ENCODE measurements around the gene NUAK2.
A peak's percentile ranks its signal among the peaks of the same experiment; 100 is the strongest.

Gene NUAK2

GRCh38 chr1:205337481-205337880 is 15.9 kb upstream of the NUAK2 start:
- H3K9me3 ChIP-seq (ENCODE audit: severe bottlenecking), result no peaks in the 10 kb centered on the region
- no peak overlapping the region for H3K27ac ChIP-seq (ENCODE audit: poor library complexity, severe bottlenecking)
- H3K4me1 ChIP-seq (ENCODE audit: insufficient read depth, poor library complexity, severe bottlenecking), result peaks cover 4% of the 10 kb centered on the region
- no peak overlapping the region for H3K4me3 ChIP-seq (ENCODE audit: severe bottlenecking)
- ATAC-seq (ENCODE audit: low read depth) (no peak), DNase-seq (ENCODE audit: low spot score) (no peak)
- no peaks in the 10 kb centered on the region for H3K27me3 ChIP-seq (ENCODE audit: insufficient read depth, poor library complexity, severe bottlenecking)
- no peaks in the 10 kb centered on the region for H3K36me3 ChIP-seq (ENCODE audit: low read depth)
- no peak for TF ChIP-seq CTCF (IDR thresholded peaks at IDR 0.05; ENCODE audit: poor library complexity, severe bottlenecking)

GRCh38 chr1:205335692-205336091 is 14.1 kb upstream of the NUAK2 start:
- Histone ChIP-seq H3K9me3 (ENCODE audit: severe bottlenecking) (no peaks in the 10 kb centered on the region), H3K27ac (ENCODE audit: poor library complexity, severe bottlenecking) (no peak overlapping the region), H3K27me3 (ENCODE audit: insufficient read depth, poor library complexity, severe bottlenecking) (no peaks in the 10 kb centered on the region), H3K4me3 (ENCODE audit: severe bottlenecking) (no peak overlapping the region), H3K36me3 (ENCODE audit: low read depth) (no peaks in the 10 kb centered on the region), H3K4me1 (ENCODE audit: insufficient read depth, poor library complexity, severe bottlenecking) (no peaks in the 10 kb centered on the region)
- no peak for DNase-seq (ENCODE audit: low spot score)
- ATAC-seq (ENCODE audit: low read depth), result peak; percentile 89
- TF ChIP-seq CTCF (IDR thresholded peaks at IDR 0.05; ENCODE audit: poor library complexity, severe bottlenecking), result peak; percentile 98

- Histone ChIP-seq H3K27ac (ENCODE audit: poor library complexity, severe bottlenecking) (no peak overlapping the region), H3K36me3 (ENCODE audit: low read depth) (no peaks in the 10 kb centered on the region), H3K27me3 (ENCODE audit: insufficient read depth, poor library complexity, severe bottlenecking) (no peaks in the 10 kb centered on the region), H3K9me3 (ENCODE audit: severe bottlenecking) (no peaks in the 10 kb centered on the region), H3K4me1 (ENCODE audit: insufficient read depth, poor library complexity, severe bottlenecking) (no peaks in the 10 kb centered on the region), H3K4me3 (ENCODE audit: severe bottlenecking) (no peak overlapping the region)
- no peak for TF ChIP-seq CTCF (IDR thresholded peaks at IDR 0.05; ENCODE audit: poor library complexity, severe bottlenecking)
- ATAC-seq (ENCODE audit: low read depth), result no peak
- DNase-seq (ENCODE audit: low spot score), result no peak
Observed at GRCh38 chr1:205332015-205332791, 10.7 kb upstream of the NUAK2 start.

- no peaks in the 10 kb centered on the region for H3K4me1 ChIP-seq (ENCODE audit: insufficient read depth, poor library complexity, severe bottlenecking)
- H3K9me3 ChIP-seq (ENCODE audit: severe bottlenecking), result no peaks in the 10 kb centered on the region
- DNase-seq (ENCODE audit: low spot score), result no peak
- no peak for ATAC-seq (ENCODE audit: low read depth)
- no peak overlapping the region for H3K27ac ChIP-seq (ENCODE audit: poor library complexity, severe bottlenecking)
- no peaks in the 10 kb centered on the region for H3K36me3 ChIP-seq (ENCODE audit: low read depth)
- H3K4me3 ChIP-seq (ENCODE audit: severe bottlenecking), result no peak overlapping the region
- no peaks in the 10 kb centered on the region for H3K27me3 ChIP-seq (ENCODE audit: insufficient read depth, poor library complexity, severe bottlenecking)
- no peak for TF ChIP-seq CTCF (IDR thresholded peaks at IDR 0.05; ENCODE audit: poor library complexity, severe bottlenecking)
Observed at GRCh38 chr1:205330150-205330549, 8.6 kb upstream of the NUAK2 start.

GRCh38 chr1:205329719-205330118 is 8.2 kb upstream of the NUAK2 start:
- Histone ChIP-seq H3K9me3 (ENCODE audit: severe bottlenecking) (no peaks in the 10 kb centered on the region), H3K36me3 (ENCODE audit: low read depth) (no peaks in the 10 kb centered on the region), H3K27me3 (ENCODE audit: insufficient read depth, poor library complexity, severe bottlenecking) (no peaks in the 10 kb centered on the region), H3K4me3 (ENCODE audit: severe bottlenecking) (no peak overlapping the region), H3K27ac (ENCODE audit: poor library complexity, severe bottlenecking) (no peak overlapping the region), H3K4me1 (ENCODE audit: insufficient read depth, poor library complexity, severe bottlenecking) (no peaks in the 10 kb centered on the region)
- ATAC-seq (ENCODE audit: low read depth), result no peak
- no peak for TF ChIP-seq CTCF (IDR thresholded peaks at IDR 0.05; ENCODE audit: poor library complexity, severe bottlenecking)
- DNase-seq (ENCODE audit: low spot score), result no peak
